ENCODE data around the gene SMCP. TPM values are rescaled to one million over a fixed set of nuclear protein-coding genes. Genes with fewer than 3 reads are reported as not detected.

SMCP gene
- total RNA-seq, 1 donor from 2014 or later: not detected

GRCh38 chr1:152859696-152860095 is 18.4 kb upstream of the SMCP start, which contains the start of gene LCE7A:
Gene LCE7A (plus strand): TSS chr1:152859996. CDS start chr1:152860698, 702 bp downstream.
- TF ChIP-seq CTCF (IDR thresholded peaks at IDR 0.05; ENCODE audit: borderline replicate concordance): no peak
- Histone ChIP-seq H3K4me3 (no peak within 1 kb of the TSS), H3K27me3 (ENCODE audit: low read depth) (peaks cover 6% of the 10 kb centered on the region), H3K36me3 (no peaks in the 10 kb centered on the region), H3K4me1 (no peaks in the 10 kb centered on the region), H3K27ac (replicated peaks) (no peak within 1 kb of the TSS), H3K9me3 (replicated peaks) (no peaks in the 10 kb centered on the region)
- intact Hi-C loops (cut with micrococcal nuclease): no loop called here
- no peak for DNase-seq

- no peak overlapping the region for H3K4me3 ChIP-seq
- H3K27me3 ChIP-seq (ENCODE audit: low read depth): peaks cover 6% of the 10 kb centered on the region
- H3K27ac ChIP-seq (replicated peaks): no peak overlapping the region
- intact Hi-C loops (cut with micrococcal nuclease): no loop called here
- no peaks in the 10 kb centered on the region for H3K4me1 ChIP-seq
- no peak for DNase-seq
- H3K36me3 ChIP-seq: no peaks in the 10 kb centered on the region
- TF ChIP-seq CTCF (IDR thresholded peaks at IDR 0.05; ENCODE audit: borderline replicate concordance): no peak
- H3K9me3 ChIP-seq (replicated peaks): no peaks in the 10 kb centered on the region
Observed at GRCh38 chr1:152860129-152860528, 18.0 kb upstream of the SMCP start.

- no peak for DNase-seq
- Histone ChIP-seq H3K27me3 (ENCODE audit: low read depth) (peaks cover 6% of the 10 kb centered on the region), H3K27ac (replicated peaks) (no peak overlapping the region), H3K36me3 (no peaks in the 10 kb centered on the region), H3K4me3 (no peak overlapping the region), H3K9me3 (replicated peaks) (no peaks in the 10 kb centered on the region), H3K4me1 (no peaks in the 10 kb centered on the region)
- TF ChIP-seq CTCF (IDR thresholded peaks at IDR 0.05; ENCODE audit: borderline replicate concordance): no peak
- intact Hi-C loops (cut with micrococcal nuclease): no loop called here
Observed at GRCh38 chr1:152861374-152861773, 16.7 kb upstream of the SMCP start.

- H3K4me3 ChIP-seq: no peak overlapping the region
- no peak for DNase-seq
- no peaks in the 10 kb centered on the region for H3K36me3 ChIP-seq
- intact Hi-C loops (cut with micrococcal nuclease): no loop called here
- no peaks in the 10 kb centered on the region for H3K9me3 ChIP-seq (replicated peaks)
- no peak overlapping the region for H3K27ac ChIP-seq (replicated peaks)
- H3K4me1 ChIP-seq: no peaks in the 10 kb centered on the region
- TF ChIP-seq CTCF (IDR thresholded peaks at IDR 0.05; ENCODE audit: borderline replicate concordance): no peak
- H3K27me3 ChIP-seq (ENCODE audit: low read depth): peaks cover 6% of the 10 kb centered on the region
Observed at GRCh38 chr1:152864443-152864842, 13.7 kb upstream of the SMCP start.

- intact Hi-C loops (cut with micrococcal nuclease): no loop called here
- no peaks in the 10 kb centered on the region for H3K4me1 ChIP-seq
- H3K27ac ChIP-seq (replicated peaks): no peak overlapping the region
- no peaks in the 10 kb centered on the region for H3K36me3 ChIP-seq
- TF ChIP-seq CTCF (IDR thresholded peaks at IDR 0.05; ENCODE audit: borderline replicate concordance): no peak
- no peak for DNase-seq
- peaks cover 10% of the 10 kb centered on the region for H3K27me3 ChIP-seq (ENCODE audit: low read depth)
- H3K9me3 ChIP-seq (replicated peaks): no peaks in the 10 kb centered on the region
- no peak overlapping the region for H3K4me3 ChIP-seq
Observed at GRCh38 chr1:152866321-152866720, 11.8 kb upstream of the SMCP start.

All from left ventricle myocardium inferior (tissue), 1 donor.